ENCODE measurements around the gene ATG9B. TPM values are rescaled to one million over a fixed set of nuclear protein-coding genes. Genes with fewer than 3 reads are reported as not detected.

Gene ATG9B
- total RNA-seq, 1 donor from 2014 or later, result 0.85 TPM

- H3K36me3 Mint-ChIP-seq (ENCODE audit: low read depth, unreplicated experiment), result peaks cover 59% of the 10 kb centered on the region
- no peak overlapping the region for H3K27ac Mint-ChIP-seq (ENCODE audit: unreplicated experiment)
- peaks cover 8% of the 10 kb centered on the region for H3K4me1 Mint-ChIP-seq (ENCODE audit: unreplicated experiment)
- H3K27me3 Mint-ChIP-seq (ENCODE audit: unreplicated experiment), result peaks cover 17% of the 10 kb centered on the region
- no peak for TF ChIP-seq CTCF (IDR thresholded peaks at IDR 0.05; ENCODE audit: unreplicated experiment)
- no peak for DNase-seq (ENCODE audit: low spot score)
- no peak overlapping the region for H3K4me3 Mint-ChIP-seq (ENCODE audit: unreplicated experiment)
- H3K9me3 Mint-ChIP-seq (ENCODE audit: unreplicated experiment), result no peaks in the 10 kb centered on the region
Observed at GRCh38 chr7:151001546-151001945, 22.7 kb downstream of the ATG9B start.

GRCh38 chr7:151000897-151001495, 23.3 kb downstream of the ATG9B start:
- Mint-ChIP-seq H3K9me3 (ENCODE audit: unreplicated experiment) (no peaks in the 10 kb centered on the region), H3K27me3 (ENCODE audit: unreplicated experiment) (peaks cover 13% of the 10 kb centered on the region), H3K4me3 (ENCODE audit: unreplicated experiment) (peak overlapping the region; percentile 77), H3K4me1 (ENCODE audit: unreplicated experiment) (peaks cover 4% of the 10 kb centered on the region), H3K36me3 (ENCODE audit: low read depth, unreplicated experiment) (peaks cover 56% of the 10 kb centered on the region), H3K27ac (ENCODE audit: unreplicated experiment) (no peak overlapping the region)
- DNase-seq (ENCODE audit: low spot score), result no peak
- TF ChIP-seq CTCF (IDR thresholded peaks at IDR 0.05; ENCODE audit: unreplicated experiment), result no peak

GRCh38 chr7:150999497-151000230, 24.6 kb downstream of the ATG9B start:
- H3K9me3 Mint-ChIP-seq (ENCODE audit: unreplicated experiment), result no peaks in the 10 kb centered on the region
- peaks cover 12% of the 10 kb centered on the region for H3K27me3 Mint-ChIP-seq (ENCODE audit: unreplicated experiment)
- H3K36me3 Mint-ChIP-seq (ENCODE audit: low read depth, unreplicated experiment), result peaks cover 45% of the 10 kb centered on the region
- H3K27ac Mint-ChIP-seq (ENCODE audit: unreplicated experiment), result no peak overlapping the region
- peaks cover 3% of the 10 kb centered on the region for H3K4me1 Mint-ChIP-seq (ENCODE audit: unreplicated experiment)
- no peak overlapping the region for H3K4me3 Mint-ChIP-seq (ENCODE audit: unreplicated experiment)
- TF ChIP-seq CTCF (IDR thresholded peaks at IDR 0.05; ENCODE audit: unreplicated experiment), result no peak
- no peak for DNase-seq (ENCODE audit: low spot score)

- Mint-ChIP-seq H3K27ac (ENCODE audit: unreplicated experiment) (no peak overlapping the region), H3K27me3 (ENCODE audit: unreplicated experiment) (peaks cover 11% of the 10 kb centered on the region), H3K4me1 (ENCODE audit: unreplicated experiment) (peaks cover 6% of the 10 kb centered on the region), H3K36me3 (ENCODE audit: low read depth, unreplicated experiment) (peaks cover 45% of the 10 kb centered on the region), H3K9me3 (ENCODE audit: unreplicated experiment) (no peaks in the 10 kb centered on the region), H3K4me3 (ENCODE audit: unreplicated experiment) (no peak overlapping the region)
- no peak for TF ChIP-seq CTCF (IDR thresholded peaks at IDR 0.05; ENCODE audit: unreplicated experiment)
- DNase-seq (ENCODE audit: low spot score), result no peak
Observed at GRCh38 chr7:150999001-150999400, 25.3 kb downstream of the ATG9B start.

GRCh38 chr7:150998341-150998740, 26.0 kb downstream of the ATG9B start:
- Mint-ChIP-seq H3K9me3 (ENCODE audit: unreplicated experiment) (no peaks in the 10 kb centered on the region), H3K27ac (ENCODE audit: unreplicated experiment) (no peak overlapping the region), H3K4me1 (ENCODE audit: unreplicated experiment) (peaks cover 9% of the 10 kb centered on the region), H3K36me3 (ENCODE audit: low read depth, unreplicated experiment) (peaks cover 41% of the 10 kb centered on the region), H3K4me3 (ENCODE audit: unreplicated experiment) (no peak overlapping the region), H3K27me3 (ENCODE audit: unreplicated experiment) (peaks cover 11% of the 10 kb centered on the region)
- DNase-seq (ENCODE audit: low spot score), result no peak
- no peak for TF ChIP-seq CTCF (IDR thresholded peaks at IDR 0.05; ENCODE audit: unreplicated experiment)

Measured in endothelial cell (in vitro differentiated cells).